Measurements from ENCODE around the gene SYT2. TPM values are rescaled to one million over a fixed set of nuclear protein-coding genes. Genes with fewer than 3 reads are reported as not detected.
"Not testable (repeated sequence)": the region's sequence is repeated elsewhere in the genome, so short reads cannot be mapped to it uniquely, and the experiment has no call there.

SYT2 gene
- total and polyA plus RNA-seq, 5 donors from 2014 or later: 0.05 TPM; not detected in 3

DNA sequence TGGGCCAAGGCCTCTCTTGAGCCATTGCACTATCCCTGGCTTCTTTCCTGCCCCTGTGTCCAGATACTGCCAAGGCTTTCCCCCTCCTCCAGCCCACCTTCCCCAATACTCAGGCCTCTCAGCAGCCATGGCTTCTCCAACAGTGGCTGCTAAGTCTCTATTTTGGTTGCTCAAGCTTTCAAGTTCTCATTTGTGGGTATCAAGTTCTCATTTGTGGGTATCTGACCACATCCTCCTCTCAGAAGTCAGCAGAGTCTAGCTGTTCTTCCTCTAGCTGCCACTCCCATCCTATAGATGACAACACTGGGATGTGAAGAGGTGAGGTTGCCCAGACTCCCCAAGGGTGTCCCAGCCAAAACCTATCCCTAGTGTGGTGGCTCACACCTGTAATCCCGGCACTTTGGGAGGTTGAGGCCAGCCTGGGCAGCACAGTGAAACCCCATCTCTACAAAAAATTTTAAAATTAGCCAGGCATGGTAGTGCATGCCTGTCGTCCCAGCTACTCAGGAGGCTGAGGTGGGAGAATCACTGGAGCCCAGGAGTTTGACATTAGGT, 80.9 kb downstream of the SYT2 start:
- Mint-ChIP-seq H3K4me1 (peaks cover 0 to 57% (median 27%) of the 10 kb centered on the region in 4 donors), H3K27me3 (peaks cover 15% of the 10 kb centered on the region), H3K27ac (peak overlapping the region; percentile 62 to 99 (median 91)), H3K4me3 (peak overlapping the region; percentile 35 to 81 (median 60))
- ATAC-seq (ENCODE audit: low read depth in 2 of 2) (peak; percentile 95 to 96), DNase-seq (peak in 2 of 3 donors; percentile 80 to 82)
- H3K9me3 Mint-ChIP-seq; H3K36me3 ChIP-seq (ENCODE audit: control insufficient read depth, insufficient read depth, low read length); H3K9me3 ChIP-seq (ENCODE audit: control insufficient read depth in 2 of 2, low read length in 2 of 2); H3K27me3 ChIP-seq (ENCODE audit: control insufficient read depth, insufficient read depth, low read length); H3K36me3 Mint-ChIP-seq: not testable (repeated sequence)
- Histone ChIP-seq H3K4me3 (ENCODE audit: low read depth, low read length) (peak overlapping the region; percentile 59), H3K4me1 (ENCODE audit: control insufficient read depth, insufficient read depth, low read length, poor library complexity, severe bottlenecking) (peaks cover 64% of the 10 kb centered on the region), H3K27ac (ENCODE audit: insufficient read depth, low read length, poor library complexity, severe bottlenecking) (peak overlapping the region; percentile 51)

DNA sequence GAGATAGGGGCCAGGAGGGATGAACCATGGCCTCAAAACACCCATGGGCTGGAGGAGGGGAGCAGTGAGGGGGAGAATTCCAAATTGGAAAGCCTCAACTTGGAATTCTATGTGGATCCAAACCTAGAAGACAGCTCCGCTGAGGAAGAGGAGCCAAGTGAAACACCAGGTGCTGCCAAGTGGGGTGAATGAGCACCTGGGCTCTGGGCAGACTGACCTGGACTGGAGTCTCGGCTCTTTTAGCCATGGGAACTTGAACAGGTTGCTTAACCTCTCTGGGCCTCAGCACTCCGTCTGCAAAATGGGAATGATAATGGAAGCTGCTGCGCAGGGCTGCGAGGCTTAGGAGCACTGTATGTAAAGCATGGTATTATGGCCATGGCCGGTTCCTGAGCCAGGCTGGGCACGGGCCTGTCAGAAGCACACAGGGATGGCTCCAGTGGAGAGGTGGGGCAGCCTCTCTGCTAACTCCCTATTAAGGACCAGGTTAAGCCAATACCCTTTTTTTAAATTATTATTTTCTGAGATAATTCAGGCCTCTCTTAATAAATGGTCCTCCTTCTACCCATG, 81.5 kb downstream of the SYT2 start:
- no peaks in the 10 kb centered on the region for H3K27me3 ChIP-seq (ENCODE audit: control insufficient read depth, insufficient read depth, low read length)
- H3K4me1 Mint-ChIP-seq: peaks cover 0 to 57% (median 27%) of the 10 kb centered on the region in 4 donors
- H3K4me3 Mint-ChIP-seq: peak overlapping the region; percentile 35 to 81 (median 60)
- peak overlapping the region; percentile 62 to 99 (median 91) for H3K27ac Mint-ChIP-seq
- DNase-seq: no peak
- H3K9me3 Mint-ChIP-seq: no peaks in the 10 kb centered on the region
- peak overlapping the region; percentile 51 for H3K27ac ChIP-seq (ENCODE audit: insufficient read depth, low read length, poor library complexity, severe bottlenecking)
- peaks cover 64% of the 10 kb centered on the region for H3K4me1 ChIP-seq (ENCODE audit: control insufficient read depth, insufficient read depth, low read length, poor library complexity, severe bottlenecking)
- peaks cover 11% of the 10 kb centered on the region for H3K27me3 Mint-ChIP-seq
- no peaks in the 10 kb centered on the region for H3K36me3 Mint-ChIP-seq
- H3K36me3 ChIP-seq (ENCODE audit: control insufficient read depth, insufficient read depth, low read length): no peaks in the 10 kb centered on the region
- ATAC-seq (ENCODE audit: low read depth in 2 of 2): no peak
- H3K4me3 ChIP-seq (ENCODE audit: low read depth, low read length): peak overlapping the region; percentile 59
- no peaks in the 10 kb centered on the region for H3K9me3 ChIP-seq (ENCODE audit: control insufficient read depth in 2 of 2, low read length in 2 of 2)

DNA sequence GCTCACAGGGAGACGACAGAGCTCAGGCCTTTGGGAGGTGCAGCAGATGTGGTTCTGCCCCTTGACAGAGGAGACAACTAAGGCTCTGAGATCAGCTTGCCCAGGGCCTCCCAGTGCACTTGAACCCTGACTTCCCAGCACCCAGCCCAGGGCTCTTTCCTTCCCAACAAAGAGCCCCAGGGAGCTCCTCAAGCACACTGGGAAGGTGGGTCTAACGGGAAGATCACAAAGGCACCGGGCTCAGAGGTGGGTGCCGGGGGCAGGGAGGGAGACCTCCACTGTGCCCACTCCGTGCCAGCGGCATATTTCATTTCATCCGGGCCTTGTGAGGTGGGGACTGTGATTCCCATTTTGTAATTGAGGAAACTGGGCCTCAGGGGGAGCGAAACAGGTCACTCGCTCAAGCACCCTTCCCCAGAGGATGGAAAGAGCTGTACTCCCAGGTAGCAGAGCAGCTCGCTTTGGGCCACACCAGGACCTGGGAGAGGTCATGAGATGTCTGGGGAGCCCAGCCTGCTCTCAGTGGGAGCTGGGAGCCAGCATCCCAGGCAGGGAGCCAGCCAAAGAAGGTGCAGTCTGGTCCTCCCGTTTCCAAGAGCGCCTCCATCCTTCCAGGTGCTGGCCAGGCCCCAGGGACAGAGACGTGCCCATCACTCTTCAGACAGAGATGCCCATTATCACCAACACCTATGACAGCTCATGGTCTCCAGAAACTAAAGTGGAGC, 82.3 kb downstream of the SYT2 start:
- ATAC-seq (ENCODE audit: low read depth in 2 of 2) (no peak), DNase-seq (no peak)
- H3K27ac ChIP-seq (ENCODE audit: insufficient read depth, low read length, poor library complexity, severe bottlenecking): peak overlapping the region; percentile 51
- no peaks in the 10 kb centered on the region for H3K9me3 Mint-ChIP-seq
- H3K9me3 ChIP-seq (ENCODE audit: control insufficient read depth in 2 of 2, low read length in 2 of 2): no peaks in the 10 kb centered on the region
- H3K4me1 Mint-ChIP-seq: peaks cover 0 to 57% (median 27%) of the 10 kb centered on the region in 4 donors
- H3K36me3 ChIP-seq (ENCODE audit: control insufficient read depth, insufficient read depth, low read length): no peaks in the 10 kb centered on the region
- H3K27ac Mint-ChIP-seq: peak overlapping the region; percentile 58 to 99 (median 68)
- H3K27me3 Mint-ChIP-seq: peaks cover 10% of the 10 kb centered on the region
- no peaks in the 10 kb centered on the region for H3K36me3 Mint-ChIP-seq
- no peaks in the 10 kb centered on the region for H3K27me3 ChIP-seq (ENCODE audit: control insufficient read depth, insufficient read depth, low read length)
- no peak overlapping the region for H3K4me3 ChIP-seq (ENCODE audit: low read depth, low read length)
- peaks cover 64% of the 10 kb centered on the region for H3K4me1 ChIP-seq (ENCODE audit: control insufficient read depth, insufficient read depth, low read length, poor library complexity, severe bottlenecking)
- peak overlapping the region in 3 of 4 donors; percentile 11 to 81 (median 43) for H3K4me3 Mint-ChIP-seq

DNA sequence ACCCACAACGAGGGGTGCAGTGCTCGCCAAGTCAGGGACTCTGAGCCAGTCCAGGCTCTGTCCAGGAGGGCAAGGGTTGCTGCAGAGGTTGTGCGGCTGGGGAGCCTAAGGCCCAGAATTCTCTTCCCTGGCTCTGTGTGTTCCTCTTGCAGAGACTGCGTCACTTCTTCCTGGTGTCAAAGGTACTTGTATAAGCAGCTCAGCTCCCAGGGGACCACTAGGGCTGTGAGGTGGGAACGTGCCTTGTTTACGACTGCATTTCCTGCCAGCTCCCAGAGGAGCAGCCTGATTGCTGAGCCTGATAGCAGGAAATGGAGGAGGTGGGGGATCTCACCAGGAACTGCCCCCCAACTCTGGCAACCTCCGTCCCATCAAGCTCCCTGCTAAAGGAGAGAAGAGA, 83.2 kb downstream of the SYT2 start:
- not testable (repeated sequence) for H3K4me3 ChIP-seq (ENCODE audit: low read depth, low read length); H3K9me3 ChIP-seq (ENCODE audit: control insufficient read depth in 2 of 2, low read length in 2 of 2); H3K27me3 ChIP-seq (ENCODE audit: control insufficient read depth, insufficient read depth, low read length); ATAC-seq (ENCODE audit: low read depth in 2 of 2); H3K36me3 Mint-ChIP-seq; DNase-seq; H3K9me3 Mint-ChIP-seq; H3K36me3 ChIP-seq (ENCODE audit: control insufficient read depth, insufficient read depth, low read length); H3K27ac ChIP-seq (ENCODE audit: insufficient read depth, low read length, poor library complexity, severe bottlenecking); H3K27me3 Mint-ChIP-seq
- peak overlapping the region in 1 of 3 donors; percentile 52 for H3K27ac Mint-ChIP-seq
- peaks cover 0 to 53% (median 27%) of the 10 kb centered on the region in 4 donors for H3K4me1 Mint-ChIP-seq
- H3K4me3 Mint-ChIP-seq: peak overlapping the region in 2 of 4 donors; percentile 38 to 66
- H3K4me1 ChIP-seq (ENCODE audit: control insufficient read depth, insufficient read depth, low read length, poor library complexity, severe bottlenecking): peaks cover 63% of the 10 kb centered on the region

DNA sequence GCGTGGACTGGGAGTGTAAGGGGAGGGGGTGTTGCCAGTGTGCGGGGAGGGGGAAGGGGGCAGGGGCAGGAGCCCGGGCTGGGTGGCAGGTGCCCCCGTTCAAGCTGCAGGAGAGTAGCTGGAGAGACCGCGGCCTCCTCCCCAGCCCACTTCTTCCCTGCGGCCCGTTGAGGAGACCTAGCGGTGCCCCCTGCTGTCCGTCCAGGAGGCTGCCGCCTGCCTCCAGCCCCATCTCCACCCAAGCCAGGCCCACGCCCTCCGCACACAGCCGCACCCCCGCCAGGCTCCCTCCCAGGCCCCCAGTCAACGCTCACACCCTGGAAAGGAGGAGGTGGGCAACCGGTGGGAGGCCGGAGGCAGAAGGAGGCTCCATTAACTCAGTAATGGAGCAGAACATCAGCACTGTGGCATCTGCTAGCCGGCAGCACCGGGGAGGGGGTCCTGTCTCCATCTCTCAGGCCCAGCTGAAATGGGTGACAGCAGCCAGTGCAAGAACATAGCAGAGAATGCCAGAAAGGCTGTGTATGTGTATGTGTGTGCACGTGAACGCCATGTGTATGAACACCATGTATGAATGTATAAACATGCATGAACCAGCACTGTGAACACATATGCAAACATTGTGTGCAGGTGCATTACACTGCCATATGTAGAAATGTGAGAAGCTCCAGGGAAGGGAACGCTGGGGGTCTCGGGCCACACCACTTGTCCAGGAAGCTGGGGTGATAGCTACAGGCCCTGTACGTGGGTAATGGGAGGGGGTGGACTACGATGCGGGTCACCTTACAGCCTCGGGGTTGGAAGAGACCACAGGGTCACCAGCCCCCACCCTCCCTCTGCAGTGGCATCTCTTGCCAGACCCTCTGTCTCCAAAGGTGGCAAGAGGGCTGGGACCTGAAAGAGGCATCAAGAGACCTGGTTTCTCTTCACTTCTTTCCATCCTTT, 84.6 kb downstream of the SYT2 start:
- H3K4me3 Mint-ChIP-seq: no peak overlapping the region
- Histone ChIP-seq H3K27me3 (ENCODE audit: control insufficient read depth, insufficient read depth, low read length) (no peaks in the 10 kb centered on the region), H3K27ac (ENCODE audit: insufficient read depth, low read length, poor library complexity, severe bottlenecking) (no peak overlapping the region), H3K36me3 (ENCODE audit: control insufficient read depth, insufficient read depth, low read length) (no peaks in the 10 kb centered on the region), H3K9me3 (ENCODE audit: control insufficient read depth in 2 of 2, low read length in 2 of 2) (no peaks in the 10 kb centered on the region), H3K4me1 (ENCODE audit: control insufficient read depth, insufficient read depth, low read length, poor library complexity, severe bottlenecking) (peaks cover 52% of the 10 kb centered on the region), H3K4me3 (ENCODE audit: low read depth, low read length) (no peak overlapping the region)
- ATAC-seq (ENCODE audit: low read depth in 2 of 2) (peak; percentile 42 to 57), DNase-seq (peak; percentile 19 to 69 (median 55))
- no peaks in the 10 kb centered on the region for H3K36me3 Mint-ChIP-seq
- no peaks in the 10 kb centered on the region for H3K9me3 Mint-ChIP-seq
- H3K4me1 Mint-ChIP-seq: peaks cover 0 to 40% (median 21%) of the 10 kb centered on the region in 4 donors
- no peak overlapping the region for H3K27ac Mint-ChIP-seq
- no peaks in the 10 kb centered on the region for H3K27me3 Mint-ChIP-seq

DNA sequence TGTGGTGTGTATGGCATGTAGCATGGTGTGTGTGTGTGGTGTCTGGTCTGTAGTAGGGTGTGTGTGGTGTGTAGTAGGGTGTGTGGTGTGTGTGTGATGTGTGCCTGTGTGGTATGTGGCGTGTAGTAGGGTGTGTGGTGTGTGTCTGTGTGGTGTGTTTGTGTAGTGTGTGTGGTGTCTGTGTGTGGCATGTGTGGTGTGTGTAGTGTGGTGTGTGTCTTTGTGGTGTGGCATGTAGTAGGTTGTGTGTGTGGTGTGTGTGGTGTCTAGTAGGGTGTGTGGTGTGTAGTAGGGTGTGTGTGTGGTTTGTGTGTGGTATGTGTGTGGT, 85.5 kb downstream of the SYT2 start:
- H3K4me3 ChIP-seq (ENCODE audit: low read depth, low read length): no peak overlapping the region
- no peaks in the 10 kb centered on the region for H3K27me3 Mint-ChIP-seq
- peaks cover 0 to 30% (median 13%) of the 10 kb centered on the region in 4 donors for H3K4me1 Mint-ChIP-seq
- H3K27ac ChIP-seq (ENCODE audit: insufficient read depth, low read length, poor library complexity, severe bottlenecking): no peak overlapping the region
- H3K36me3 Mint-ChIP-seq: no peaks in the 10 kb centered on the region
- H3K9me3 Mint-ChIP-seq: no peaks in the 10 kb centered on the region
- H3K9me3 ChIP-seq (ENCODE audit: control insufficient read depth in 2 of 2, low read length in 2 of 2): no peaks in the 10 kb centered on the region
- no peak overlapping the region for H3K4me3 Mint-ChIP-seq
- H3K27me3 ChIP-seq (ENCODE audit: control insufficient read depth, insufficient read depth, low read length): no peaks in the 10 kb centered on the region
- no peaks in the 10 kb centered on the region for H3K36me3 ChIP-seq (ENCODE audit: control insufficient read depth, insufficient read depth, low read length)
- peaks cover 43% of the 10 kb centered on the region for H3K4me1 ChIP-seq (ENCODE audit: control insufficient read depth, insufficient read depth, low read length, poor library complexity, severe bottlenecking)
- ATAC-seq (ENCODE audit: low read depth in 2 of 2): no peak
- no peak overlapping the region for H3K27ac Mint-ChIP-seq
- DNase-seq: peak in 1 of 3 donors; percentile 27

DNA sequence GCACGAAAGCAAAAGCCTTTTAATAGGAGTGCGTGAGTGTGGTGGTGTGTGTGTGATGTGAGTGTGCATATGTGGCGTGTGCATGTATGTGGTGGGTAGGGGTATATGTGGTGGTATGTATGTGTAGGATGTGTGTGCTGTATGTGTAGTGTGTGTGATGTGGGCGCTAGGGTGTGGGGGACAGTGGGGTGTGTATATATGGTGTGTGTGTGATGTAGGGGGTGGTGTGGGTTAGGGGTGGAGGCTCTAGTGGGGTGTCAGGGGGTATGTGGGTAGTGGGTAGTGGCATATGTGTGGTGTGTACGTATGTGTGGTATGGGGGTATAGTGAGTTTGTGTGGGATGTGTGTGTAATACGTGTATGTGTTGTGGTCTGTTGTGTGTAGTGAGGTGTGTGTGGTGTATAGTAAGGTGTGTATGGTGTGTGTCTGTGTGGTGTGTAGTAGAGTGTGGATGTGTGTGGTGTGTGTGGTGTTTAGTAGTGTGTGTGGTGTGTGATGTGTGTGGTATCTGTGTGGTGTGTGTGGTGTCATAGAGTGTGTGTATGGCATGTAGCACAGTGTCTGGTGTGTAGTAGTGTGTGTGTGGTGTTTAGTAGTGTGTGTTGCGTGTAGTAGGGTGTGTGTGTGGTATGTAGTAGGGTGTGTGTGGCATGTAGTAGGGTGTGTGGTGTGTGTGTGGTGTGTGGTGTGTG, 86.0 kb downstream of the SYT2 start:
- DNase-seq: no peak
- no peaks in the 10 kb centered on the region for H3K27me3 ChIP-seq (ENCODE audit: control insufficient read depth, insufficient read depth, low read length)
- H3K4me1 Mint-ChIP-seq: peaks cover 0 to 25% (median 9%) of the 10 kb centered on the region in 4 donors
- H3K36me3 ChIP-seq (ENCODE audit: control insufficient read depth, insufficient read depth, low read length): no peaks in the 10 kb centered on the region
- no peaks in the 10 kb centered on the region for H3K9me3 ChIP-seq (ENCODE audit: control insufficient read depth in 2 of 2, low read length in 2 of 2)
- no peaks in the 10 kb centered on the region for H3K27me3 Mint-ChIP-seq
- no peak overlapping the region for H3K4me3 Mint-ChIP-seq
- no peak overlapping the region for H3K4me3 ChIP-seq (ENCODE audit: low read depth, low read length)
- no peak overlapping the region for H3K27ac Mint-ChIP-seq
- no peaks in the 10 kb centered on the region for H3K36me3 Mint-ChIP-seq
- H3K27ac ChIP-seq (ENCODE audit: insufficient read depth, low read length, poor library complexity, severe bottlenecking): no peak overlapping the region
- peaks cover 38% of the 10 kb centered on the region for H3K4me1 ChIP-seq (ENCODE audit: control insufficient read depth, insufficient read depth, low read length, poor library complexity, severe bottlenecking)
- no peak for ATAC-seq (ENCODE audit: low read depth in 2 of 2)
- H3K9me3 Mint-ChIP-seq: no peaks in the 10 kb centered on the region

Data from CD4-positive, CD25-positive, alpha-beta regulatory T cell (primary cell).